GM12864 (cell line): ENCODE data around the gene HDLBP.

Experiments
- DNase-seq: peaks from one replicate; pipeline ENCODE4 v3.0.0-alpha.2; 2011; ENCODE audit warnings: low read depth
- H3K4me3 ChIP-seq: 2 replicates; pipeline ENCODE4 v1.5.1; 2011; ENCODE audit warnings: mild to moderate bottlenecking, low read depth, low read length, control low read depth
- CTCF ChIP-seq: IDR thresholded peaks from 2 replicates; pipeline ENCODE4 v1.5.1; 2011; ENCODE audit warnings: low read depth, mild to moderate bottlenecking, moderate library complexity, low read length, control low read depth, inconsistent platforms; ENCODE audit errors: missing control alignments

HDLBP gene

GRCh38 chr2:241205086-241205485, 110.4 kb downstream of the HDLBP start:
- H3K4me3 ChIP-seq, result no peak overlapping the region
- no peak for TF ChIP-seq CTCF
- DNase-seq, result no peak

- TF ChIP-seq CTCF, result no peak
- DNase-seq, result no peak
- H3K4me3 ChIP-seq, result no peak overlapping the region
Observed at GRCh38 chr2:241204490-241204889, 111.0 kb downstream of the HDLBP start.

GRCh38 chr2:241204010-241204384, 111.5 kb downstream of the HDLBP start:
- DNase-seq, result no peak
- H3K4me3 ChIP-seq, result no peak overlapping the region
- no peak for TF ChIP-seq CTCF

GRCh38 chr2:241203218-241204009, 112.1 kb downstream of the HDLBP start:
- no peak for DNase-seq
- H3K4me3 ChIP-seq, result no peak overlapping the region
- no peak for TF ChIP-seq CTCF

GRCh38 chr2:241202681-241203080, 112.8 kb downstream of the HDLBP start:
- no peak overlapping the region for H3K4me3 ChIP-seq
- TF ChIP-seq CTCF, result no peak
- no peak for DNase-seq

- no peak for TF ChIP-seq CTCF
- H3K4me3 ChIP-seq, result no peak overlapping the region
- DNase-seq, result no peak
Observed at GRCh38 chr2:241202268-241202585, 113.2 kb downstream of the HDLBP start.
